Testis (tissue), 2 donors: ENCODE data around the gene TTC28.

Experiments used
- POLR2A ChIP-seq: fragments of 450-650 bp; IDR thresholded peaks from one replicate; pipeline ENCODE4 v1.6.1; 2017; ENCODE audit warnings: antibody characterized with exemption, mild to moderate bottlenecking, moderate library complexity
- TF ChIP-seq, protein P1 (sequence below), 3 experiments: fragments of 450-650 bp in 2 of 3; fragments of 200-600 bp in 1 of 3; sonication (generic) in 1 of 3; IDR thresholded peaks; one replicate each; pipeline ENCODE4 v1.5.1; 2016 to 2019; ENCODE audit warnings: antibody characterized with exemption in 3 of 3, mild to moderate bottlenecking in 2 of 3, moderate library complexity in 1 of 3

DNA sequence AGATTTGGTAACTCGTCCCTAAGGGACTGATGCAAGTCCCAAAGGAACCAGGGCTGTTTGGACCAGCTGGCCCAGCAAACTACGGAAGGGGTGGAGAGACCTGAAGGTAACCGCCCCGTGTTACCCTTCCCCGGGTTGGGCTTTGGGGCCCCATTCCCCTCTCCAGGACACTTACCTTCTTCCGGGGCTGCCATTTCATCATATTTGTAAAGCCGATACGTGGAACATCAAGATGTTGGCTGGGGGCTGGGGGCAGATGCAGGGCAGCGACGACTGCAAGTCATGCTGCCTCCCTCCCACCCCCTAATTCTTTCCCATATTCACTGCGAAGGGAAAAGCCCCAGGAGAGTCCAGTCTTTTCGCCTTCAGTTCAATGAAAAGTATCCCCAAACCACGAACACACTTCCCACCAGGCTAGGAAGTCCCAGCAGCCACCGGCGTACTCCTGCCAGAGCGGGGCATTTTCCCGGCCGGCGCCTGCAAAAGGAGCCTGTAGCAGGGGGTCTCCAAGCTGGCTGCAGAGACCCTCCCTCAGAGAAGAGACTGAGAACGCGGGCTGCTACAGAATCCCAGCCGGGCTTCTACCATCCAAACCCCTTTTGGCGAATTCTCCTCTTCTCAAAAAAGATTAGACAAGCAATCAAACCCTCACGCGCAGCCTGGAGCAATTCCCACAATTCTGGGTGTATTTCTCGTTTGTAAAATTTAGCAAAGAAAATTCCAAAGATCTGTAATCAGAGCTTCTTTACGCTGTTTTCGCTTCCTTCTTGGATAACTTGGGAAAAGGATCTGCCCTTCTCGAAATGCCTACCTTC lies 236.7 kb downstream of the TTC28 start:
- no peak for TF ChIP-seq POLR2A
- TF ChIP-seq, protein P1, sequence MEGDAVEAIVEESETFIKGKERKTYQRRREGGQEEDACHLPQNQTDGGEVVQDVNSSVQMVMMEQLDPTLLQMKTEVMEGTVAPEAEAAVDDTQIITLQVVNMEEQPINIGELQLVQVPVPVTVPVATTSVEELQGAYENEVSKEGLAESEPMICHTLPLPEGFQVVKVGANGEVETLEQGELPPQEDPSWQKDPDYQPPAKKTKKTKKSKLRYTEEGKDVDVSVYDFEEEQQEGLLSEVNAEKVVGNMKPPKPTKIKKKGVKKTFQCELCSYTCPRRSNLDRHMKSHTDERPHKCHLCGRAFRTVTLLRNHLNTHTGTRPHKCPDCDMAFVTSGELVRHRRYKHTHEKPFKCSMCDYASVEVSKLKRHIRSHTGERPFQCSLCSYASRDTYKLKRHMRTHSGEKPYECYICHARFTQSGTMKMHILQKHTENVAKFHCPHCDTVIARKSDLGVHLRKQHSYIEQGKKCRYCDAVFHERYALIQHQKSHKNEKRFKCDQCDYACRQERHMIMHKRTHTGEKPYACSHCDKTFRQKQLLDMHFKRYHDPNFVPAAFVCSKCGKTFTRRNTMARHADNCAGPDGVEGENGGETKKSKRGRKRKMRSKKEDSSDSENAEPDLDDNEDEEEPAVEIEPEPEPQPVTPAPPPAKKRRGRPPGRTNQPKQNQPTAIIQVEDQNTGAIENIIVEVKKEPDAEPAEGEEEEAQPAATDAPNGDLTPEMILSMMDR (IDR thresholded peaks at IDR 0.05) = no peak
